HG03432 (cell line): ENCODE measurements around the gene DIP2C.
"Not testable (repeated sequence)": the region's sequence is repeated elsewhere in the genome, so short reads cannot be mapped to it uniquely, and the experiment has no call there.

Source experiments
- ATAC-seq: cut with Tn5 transposase; IDR thresholded peaks from one replicate; pipeline ENCODE4 v1.9.1; 2021; ENCODE audit warnings: mild to moderate bottlenecking, moderate library complexity; ENCODE audit not compliant: unreplicated experiment

The DIP2C gene

DNA sequence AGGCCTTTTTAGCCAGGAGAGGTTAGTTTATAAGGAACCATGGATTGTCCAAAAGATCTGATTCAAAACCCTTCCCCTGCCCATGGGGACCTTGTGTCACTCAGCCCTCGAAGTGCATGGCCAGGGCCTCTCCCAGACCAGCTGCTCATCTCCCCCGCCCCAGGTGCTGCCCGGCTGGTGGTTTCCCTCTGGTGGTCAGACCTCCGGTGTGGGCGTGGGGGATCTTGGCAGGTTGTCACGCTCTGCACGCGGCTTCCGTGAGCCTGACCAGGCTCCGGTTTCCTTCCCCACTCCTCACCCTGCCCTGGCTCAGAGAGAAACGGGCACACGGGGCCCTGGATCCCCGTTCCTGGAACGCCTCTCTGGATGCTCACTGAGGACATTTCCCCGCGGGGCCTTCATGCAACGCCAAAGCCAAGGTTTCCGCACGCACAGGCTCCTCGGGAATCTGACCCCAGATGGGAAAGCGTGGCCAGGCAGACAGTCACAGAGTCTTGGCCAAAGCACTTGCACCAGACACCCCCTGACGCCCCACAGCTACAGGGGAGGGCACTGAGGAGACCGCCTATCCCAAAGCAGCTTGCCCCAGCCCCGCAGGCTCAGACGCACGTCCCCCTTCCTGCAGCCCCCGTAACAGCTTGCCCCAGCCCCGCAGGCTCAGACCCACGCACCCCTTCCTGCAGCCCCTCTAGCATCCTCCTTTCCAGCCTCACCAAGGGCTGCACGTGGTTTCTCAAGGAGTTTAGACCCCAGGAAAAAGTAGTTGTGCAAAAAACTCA, 7.8 kb upstream of the DIP2C start:
- ATAC-seq, result no peak

- ATAC-seq, result no peak
These were observed 5.9 kb upstream of the DIP2C start for GRCh38 chr10:695396-695795.

DNA sequence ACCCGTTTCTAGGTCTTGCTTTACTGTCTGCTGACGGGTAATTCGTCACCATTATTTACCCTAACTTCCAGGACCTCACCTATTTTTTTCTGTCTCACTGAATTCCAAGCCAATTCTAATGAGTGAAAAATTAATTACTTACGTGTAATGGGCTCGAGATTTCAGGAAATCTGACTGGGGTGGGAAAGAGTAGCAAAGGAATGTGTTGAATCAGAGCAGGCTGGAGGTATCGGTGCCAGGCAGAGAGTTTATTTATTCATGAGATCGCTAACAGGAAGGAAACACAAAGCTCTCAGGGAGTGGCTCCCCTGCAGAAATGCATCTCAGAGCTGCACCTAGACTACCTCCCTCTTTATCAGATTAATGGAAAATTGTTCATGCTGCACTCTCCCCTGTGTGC, 4.0 kb upstream of the DIP2C start:
- no peak for ATAC-seq

GRCh38 chr10:692682-693351, 3.3 kb upstream of the DIP2C start:
- no peak for ATAC-seq

GRCh38 chr10:691216-691615, 1.7 kb upstream of the DIP2C start:
- no peak for ATAC-seq

DNA sequence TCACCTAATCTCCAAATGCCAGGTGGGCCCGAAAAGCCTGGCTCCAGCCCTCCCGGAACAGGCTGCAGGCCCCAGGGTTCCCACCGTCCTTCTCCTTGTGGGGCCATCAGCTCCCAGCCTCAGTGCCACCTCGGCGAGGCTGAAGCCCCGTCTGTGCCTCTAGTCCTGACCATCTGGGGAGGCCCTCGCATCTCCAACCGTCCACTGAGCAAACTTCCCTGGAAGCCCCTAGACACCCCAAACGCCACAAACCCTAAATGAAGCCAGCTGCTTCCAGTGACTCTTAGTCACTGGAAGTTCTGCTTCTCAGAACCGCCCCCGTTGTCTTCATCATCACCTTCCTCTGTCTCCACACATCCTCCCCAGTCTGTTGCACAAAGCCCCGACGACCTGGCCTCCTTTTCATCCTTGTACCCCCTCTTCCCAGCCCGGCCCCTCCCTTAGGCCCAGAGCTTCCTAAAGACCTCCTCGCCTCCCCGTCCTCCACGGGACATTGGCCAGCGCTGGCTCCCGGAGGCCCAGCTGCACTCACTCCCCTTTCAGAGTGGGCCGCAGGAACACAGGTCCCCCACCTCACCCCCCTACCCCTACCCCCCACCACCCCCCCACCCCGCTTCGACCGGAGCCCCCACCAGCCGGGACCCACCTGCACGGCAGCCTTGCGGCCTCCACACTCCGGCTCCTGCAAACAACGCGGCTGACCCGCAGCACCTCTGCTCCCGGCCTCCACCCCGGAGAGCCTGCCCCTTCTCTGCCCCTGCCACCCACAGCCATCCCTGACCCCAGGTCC, 1.1 kb upstream of the DIP2C start:
- no peak for ATAC-seq

- ATAC-seq, result no peak
These were observed 382 bp downstream of the DIP2C start for GRCh38 chr10:689121-689451.

GRCh38 chr10:688312-689120, 952 bp downstream of the DIP2C start:
- no peak for ATAC-seq

DNA sequence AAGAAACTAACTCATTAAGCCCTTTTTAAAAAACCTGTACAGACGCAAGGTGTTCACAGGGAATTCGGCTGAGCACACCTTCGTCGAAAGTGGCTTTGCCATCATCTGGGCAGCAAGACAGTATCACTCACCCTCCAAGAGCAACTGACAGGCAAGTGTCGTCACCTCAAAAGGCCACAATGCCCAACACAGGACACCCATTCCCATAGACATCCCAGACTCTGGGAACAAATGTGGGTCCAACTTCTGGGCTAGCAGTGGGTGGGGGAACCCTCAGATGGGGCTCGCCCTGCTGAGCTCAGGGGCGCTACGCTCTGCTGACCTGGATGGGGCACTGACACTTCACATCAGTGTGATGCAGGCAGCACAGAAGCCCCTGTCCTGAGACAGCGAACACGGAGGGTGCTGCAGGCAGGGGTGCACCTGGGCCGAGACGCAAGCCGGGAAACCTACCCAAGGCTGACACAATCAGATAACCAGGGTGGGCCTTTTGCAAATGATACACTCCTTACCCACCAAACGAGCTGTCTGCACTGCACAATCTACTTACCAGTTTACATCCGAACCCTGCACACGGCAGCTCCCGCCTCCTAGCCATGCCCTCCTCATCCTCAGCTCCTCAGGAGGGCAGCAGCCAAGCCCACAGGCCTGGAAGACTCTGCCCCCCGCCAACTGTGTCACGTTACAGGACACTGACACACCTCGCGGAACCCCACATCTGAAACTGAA, 1.7 kb downstream of the DIP2C start:
- no peak for ATAC-seq

DNA sequence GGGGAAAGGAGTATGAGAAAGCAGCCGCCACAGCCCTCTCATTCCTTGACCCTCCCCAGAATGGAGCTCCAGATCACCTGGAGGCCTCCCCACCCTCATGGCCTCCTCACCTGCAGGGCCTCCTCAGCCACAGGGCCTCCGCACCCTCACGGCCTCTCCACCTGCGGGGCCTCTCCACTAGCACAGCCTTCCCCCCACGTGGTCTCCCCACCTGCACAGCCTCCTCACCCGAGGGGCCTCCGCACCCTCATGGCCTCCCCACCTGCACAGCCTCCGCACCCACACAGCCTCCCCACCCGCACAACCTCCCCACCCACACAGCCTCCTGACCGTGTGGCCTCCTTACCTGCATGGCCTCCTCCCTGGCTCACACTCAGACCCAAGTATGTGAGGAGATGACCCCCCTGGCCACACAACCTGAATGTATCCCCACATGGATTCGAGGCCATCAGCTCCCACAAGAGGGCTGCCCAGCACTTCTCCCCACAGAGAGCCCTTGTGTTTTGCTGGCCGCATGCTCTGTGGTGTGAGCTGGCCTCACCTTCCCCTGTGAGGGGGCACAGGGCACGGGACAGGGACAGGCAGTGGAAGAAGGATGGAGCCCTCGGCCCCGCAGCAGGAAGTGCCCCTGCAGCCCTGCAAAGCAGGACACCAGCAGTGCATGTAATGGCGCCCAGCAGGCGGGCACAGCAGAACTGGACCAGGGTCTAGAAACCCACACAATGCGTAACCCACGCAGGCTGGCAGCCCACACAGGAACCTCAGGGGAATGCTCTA, 3.1 kb downstream of the DIP2C start:
- ATAC-seq, result no peak

DNA sequence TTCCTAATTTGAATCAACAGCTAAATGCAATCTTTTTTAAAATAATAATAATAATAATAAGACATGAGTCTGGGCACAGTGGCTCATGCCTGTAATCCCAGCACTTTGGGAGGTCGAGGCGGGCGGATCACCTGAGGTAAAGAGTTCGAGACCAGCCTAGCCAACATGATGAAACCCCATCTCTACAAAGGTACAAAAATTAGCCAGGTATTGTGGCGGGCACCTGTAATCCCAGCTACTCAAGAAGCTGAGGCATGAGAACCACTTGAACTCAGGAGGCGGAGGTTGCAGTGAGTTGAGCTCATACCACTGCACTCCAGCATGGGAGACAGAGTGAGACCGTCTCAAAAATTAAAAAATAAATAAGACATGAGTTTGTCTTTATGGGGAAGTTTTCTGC, 3.9 kb downstream of the DIP2C start:
- no peak for ATAC-seq

GRCh38 chr10:683448-684071, 5.9 kb downstream of the DIP2C start:
- no peak for ATAC-seq

DNA sequence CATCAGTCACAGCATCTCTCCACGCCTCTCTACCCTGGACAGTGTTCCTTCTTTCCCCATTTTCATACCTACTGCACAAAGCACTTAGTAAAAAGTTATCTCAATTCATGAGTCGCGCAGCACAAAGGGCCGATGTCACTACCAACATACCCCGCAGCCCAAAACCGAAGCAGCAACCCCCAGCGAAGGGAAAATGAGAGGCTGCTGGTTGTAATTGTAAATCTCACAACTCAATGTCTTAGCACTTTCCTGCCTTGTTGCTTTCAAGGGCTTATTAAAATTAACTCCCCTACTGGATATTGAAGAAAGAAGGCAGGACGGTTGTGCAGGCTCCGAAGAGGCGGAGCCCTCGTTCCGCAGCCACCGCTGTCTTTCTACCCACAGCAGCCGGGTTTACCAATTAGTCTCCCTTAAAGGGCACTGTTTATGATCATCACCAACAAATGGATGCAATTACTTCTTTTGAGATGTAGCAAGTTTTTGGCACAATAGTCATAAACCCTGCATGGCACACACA, 6.5 kb downstream of the DIP2C start:
- no peak for ATAC-seq

GRCh38 chr10:681670-682318, 7.7 kb downstream of the DIP2C start:
- no peak for ATAC-seq

DNA sequence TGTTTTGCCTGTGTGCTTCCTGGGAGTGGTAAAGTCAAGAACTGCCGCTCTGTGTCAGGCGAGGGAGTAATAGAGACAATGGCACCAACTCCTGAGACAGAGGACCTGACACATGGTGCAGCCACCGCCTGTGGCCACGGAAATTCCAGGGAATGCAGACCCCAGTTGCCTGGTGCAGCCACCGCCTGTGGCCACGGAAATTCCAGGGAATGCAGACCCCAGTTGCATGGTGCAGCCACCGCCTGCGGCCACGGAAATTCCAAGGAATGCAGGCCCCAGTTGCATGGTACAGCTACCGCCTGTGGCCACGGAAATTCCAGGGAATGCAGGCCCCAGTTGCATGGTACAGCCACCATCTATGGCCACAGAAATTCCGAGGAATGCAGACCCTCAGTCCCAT, 8.7 kb downstream of the DIP2C start:
- ATAC-seq, result no peak

GRCh38 chr10:680146-680545, 9.3 kb downstream of the DIP2C start:
- no peak for ATAC-seq

GRCh38 chr10:679556-679955, 9.9 kb downstream of the DIP2C start:
- ATAC-seq, result no peak

DNA sequence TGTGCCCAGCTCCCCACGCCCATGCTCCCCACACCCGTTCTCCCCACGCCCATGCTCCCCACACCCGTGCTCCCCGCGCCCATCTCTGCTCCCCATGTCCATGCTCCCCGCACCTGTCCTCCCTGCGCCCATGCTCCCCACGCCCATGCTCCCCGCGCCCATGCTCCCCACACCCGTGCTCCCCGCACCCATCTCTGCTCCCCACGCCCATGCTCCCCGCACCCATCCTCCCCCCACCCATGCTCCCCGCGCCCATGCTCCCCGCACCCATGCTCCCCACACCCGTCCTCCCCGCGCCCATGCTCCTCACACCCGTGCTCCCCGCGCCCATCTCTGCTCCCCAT, 10.8 kb downstream of the DIP2C start:
- ATAC-seq, result not testable (repeated sequence)
